ENCODE results near the gene MLN. TPM values are rescaled to one million over a fixed set of nuclear protein-coding genes. Genes with fewer than 3 reads are reported as not detected.

Gene MLN
- total RNA-seq, 1 experiment from 2014 or later: not detected

GRCh38 chr6:33765368-33765767, 38.4 kb downstream of the MLN start:
- Histone ChIP-seq H3K4me2 (ENCODE audit: insufficient read depth, insufficient read length, low read length) (no peak overlapping the region), H2BK20ac (ENCODE audit: low read depth, low read length, poor library complexity, severe bottlenecking) (no peak overlapping the region), H3K9me3 (ENCODE audit: control insufficient read depth, low read depth, low read length) (no peaks in the 10 kb centered on the region), H4K20me1 (ENCODE audit: control insufficient read depth, insufficient read depth, insufficient read length) (no peaks in the 10 kb centered on the region), H3K14ac (ENCODE audit: insufficient read depth, low read length) (no peak overlapping the region), H3K56ac (ENCODE audit: insufficient read length, low read depth, low read length) (no peak overlapping the region), H3T11ph (ENCODE audit: low read length) (no peak overlapping the region), H2BK120ac (ENCODE audit: low read depth, low read length, poor library complexity, severe bottlenecking) (no peak overlapping the region), H3K23ac (ENCODE audit: insufficient read length, low read depth, low read length) (no peak overlapping the region), H2BK5ac (ENCODE audit: insufficient read length, low read length) (no peak overlapping the region), H4K8ac (replicated peaks; ENCODE audit: insufficient read length, low read depth, low read length) (no peak overlapping the region), H4K5ac (ENCODE audit: insufficient read length, low read depth, low read length) (no peak overlapping the region), H2AK5ac (ENCODE audit: insufficient read length, low read length) (no peak overlapping the region), H3K79me1 (ENCODE audit: insufficient read depth, low read depth, low read length, poor library complexity, severe bottlenecking) (no peaks in the 10 kb centered on the region), H3K4ac (ENCODE audit: low read depth, low read length) (no peak overlapping the region), H2BK15ac (ENCODE audit: low read depth, low read length) (no peak overlapping the region), H4K91ac (ENCODE audit: insufficient read length, low read depth, low read length) (no peak overlapping the region), H3K27me3 (ENCODE audit: insufficient read depth, low read length) (no peaks in the 10 kb centered on the region), H3K23me2 (ENCODE audit: insufficient read length, low read depth, low read length, poor library complexity, severe bottlenecking) (no peaks in the 10 kb centered on the region), H2AFZ (ENCODE audit: low read length) (no peak overlapping the region), H3K9ac (ENCODE audit: extremely low read depth, insufficient read length, low read length) (no peak overlapping the region), H3K27ac (ENCODE audit: insufficient read length, low read depth, low read length) (no peak overlapping the region), H3K4me1 (ENCODE audit: insufficient read depth, low read length) (peaks cover 4% of the 10 kb centered on the region; the same call in 1 of the 2 replicates), H3K18ac (ENCODE audit: insufficient read length, low read depth, low read length) (no peak overlapping the region), H3K79me2 (ENCODE audit: insufficient read depth, low read length) (no peaks in the 10 kb centered on the region), H2BK12ac (ENCODE audit: insufficient read length, low read depth, low read length) (no peak overlapping the region)
- Mint-ChIP-seq H3K27ac (no peak overlapping the region), H3K9me3 (peaks cover 0 to 3% of the 10 kb centered on the region in 2 experiments; a peak in 2 of 5 replicates), H3K4me3 (no peak overlapping the region), H3K36me3 (ENCODE audit: insufficient read depth in 1 of 3, low read depth in 3 of 3) (no peaks in the 10 kb centered on the region; a peak in 1 of 7 replicates), H3K4me1 (peaks cover 21 to 29% of the 10 kb centered on the region in 2 experiments), H3K27me3 (ENCODE audit: low read depth) (peaks cover 10% of the 10 kb centered on the region)
- DNase-seq: no peak
- no CpG with 5 or more reads among the region's 9 CpGs for WGBS (ENCODE audit: extremely low coverage, insufficient read length, low lambda C conversion rate)
- no peak for TF ChIP-seq CTCF (conservative IDR thresholded peaks at IDR 0.05)

Measured in H9 (cell line).